ENCODE results near the gene STAC. TPM values are rescaled to one million over a fixed set of nuclear protein-coding genes. Genes with fewer than 3 reads are reported as not detected.

Gene STAC
- total RNA-seq, 1 experiment from 2014 or later = 3.5 TPM

- no peak for DNase-seq (ENCODE audit: low read depth)
These were observed 211.7 kb downstream of the STAC start for GRCh38 chr3:36591959-36592358.

- DNase-seq (ENCODE audit: low read depth) = no peak
These were observed 215.2 kb downstream of the STAC start for GRCh38 chr3:36595511-36595910.

DNA sequence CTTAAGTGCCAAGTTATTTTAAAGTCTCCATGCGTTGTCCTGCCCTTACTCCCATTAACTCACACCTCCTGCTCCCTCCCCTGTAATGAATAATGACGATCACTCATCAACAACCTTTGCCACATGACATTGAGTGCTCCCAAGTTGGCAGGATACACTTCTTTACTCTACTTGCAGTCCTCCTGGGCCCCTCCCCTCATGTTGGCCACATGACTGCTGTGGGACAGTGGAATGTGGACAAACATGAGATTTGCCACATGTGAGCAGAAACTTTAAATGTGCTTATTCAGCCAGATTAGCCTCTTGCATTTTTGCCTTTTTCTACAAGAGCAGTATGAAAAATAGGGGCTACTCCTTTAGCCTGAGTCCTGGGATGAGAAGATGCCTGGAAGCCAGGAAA, 216.1 kb downstream of the STAC start:
- no peak for DNase-seq (ENCODE audit: low read depth)

GRCh38 chr3:36597422-36597821, 217.1 kb downstream of the STAC start:
- DNase-seq (ENCODE audit: low read depth) = peak; percentile 9

Measured in Daoy (cell line).